ENCODE measurements around the gene ADRA2C.
"Not testable (repeated sequence)": the region's sequence is repeated elsewhere in the genome, so short reads cannot be mapped to it uniquely, and the experiment has no call there.

Gene ADRA2C

GRCh38 chr4:3813151-3814052 lies 47.2 kb downstream of the ADRA2C start:
- DNase-seq (ENCODE audit: low spot score), result no peak

GRCh38 chr4:3814053-3814570 lies 47.9 kb downstream of the ADRA2C start:
- no peak for DNase-seq (ENCODE audit: low spot score)

- not testable (repeated sequence) for DNase-seq (ENCODE audit: low spot score)
These were observed 48.7 kb downstream of the ADRA2C start for GRCh38 chr4:3814838-3815237.

- DNase-seq (ENCODE audit: low spot score), result no peak
These were observed 50.2 kb downstream of the ADRA2C start for GRCh38 chr4:3816256-3816825.

GRCh38 chr4:3816983-3817960 lies 51.1 kb downstream of the ADRA2C start:
- no peak for DNase-seq (ENCODE audit: low spot score)
